ENCODE data around the gene PRCD.

Gene PRCD

DNA sequence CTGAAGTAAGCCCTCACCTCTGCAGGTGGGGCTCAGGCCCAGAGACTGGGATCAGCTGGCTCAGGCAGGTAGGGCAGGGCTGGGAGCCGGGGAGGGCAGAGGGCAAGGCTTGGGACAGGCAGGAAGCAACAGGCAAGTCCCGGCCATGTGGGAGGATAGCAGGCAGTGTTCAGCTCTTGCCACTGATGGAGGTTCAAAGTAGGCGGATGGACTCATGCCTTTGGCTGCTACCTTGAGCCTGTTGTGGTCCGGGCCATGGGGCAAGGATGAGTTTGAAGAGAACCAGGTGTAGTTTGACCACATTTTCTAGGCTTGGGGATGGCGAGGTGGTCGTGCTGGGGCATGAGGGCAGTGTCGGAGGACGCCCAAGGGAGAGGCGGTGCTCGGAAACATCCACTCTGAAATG lies 2.7 kb downstream of the PRCD start:
- FAIRE-seq, result no peak

DNA sequence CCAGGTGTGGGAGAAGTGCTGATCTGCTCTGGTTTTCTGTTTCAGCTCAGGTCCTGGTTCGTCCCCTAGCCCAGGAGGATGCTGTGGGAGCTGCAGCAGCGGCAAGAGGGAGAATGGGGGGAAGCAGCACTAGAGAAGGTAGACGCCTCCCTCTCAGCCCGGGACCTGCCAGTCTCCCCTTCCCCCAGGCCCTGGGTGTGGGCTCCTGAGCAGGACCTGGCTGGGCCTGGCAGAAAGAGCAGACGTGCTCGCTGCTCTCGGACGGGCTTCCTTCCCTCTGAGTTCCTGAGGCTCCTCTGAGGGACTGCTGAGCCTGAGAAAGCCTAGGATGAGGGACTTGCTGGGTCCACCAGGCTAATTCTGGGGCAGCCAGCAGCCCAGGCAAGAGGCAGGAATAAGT lies 3.1 kb downstream of the PRCD start:
- no peak for FAIRE-seq

DNA sequence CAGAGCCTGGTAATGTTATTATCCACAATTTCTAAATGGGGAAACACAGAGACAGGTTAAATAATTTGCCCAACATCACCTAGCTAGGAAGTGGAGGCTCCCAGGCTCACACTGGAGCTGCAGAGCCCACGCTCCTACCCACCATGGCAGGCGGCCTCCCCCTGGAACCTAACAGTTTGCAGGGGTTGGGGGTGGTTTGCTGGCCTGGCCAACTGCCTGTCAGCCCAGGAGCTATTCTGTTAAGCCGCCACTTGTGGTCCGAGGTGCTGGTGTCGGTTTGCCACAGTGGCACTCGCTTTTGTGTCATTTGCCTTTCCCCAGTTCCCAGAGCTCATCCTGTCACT lies 3.6 kb downstream of the PRCD start:
- no peak for FAIRE-seq

DNA sequence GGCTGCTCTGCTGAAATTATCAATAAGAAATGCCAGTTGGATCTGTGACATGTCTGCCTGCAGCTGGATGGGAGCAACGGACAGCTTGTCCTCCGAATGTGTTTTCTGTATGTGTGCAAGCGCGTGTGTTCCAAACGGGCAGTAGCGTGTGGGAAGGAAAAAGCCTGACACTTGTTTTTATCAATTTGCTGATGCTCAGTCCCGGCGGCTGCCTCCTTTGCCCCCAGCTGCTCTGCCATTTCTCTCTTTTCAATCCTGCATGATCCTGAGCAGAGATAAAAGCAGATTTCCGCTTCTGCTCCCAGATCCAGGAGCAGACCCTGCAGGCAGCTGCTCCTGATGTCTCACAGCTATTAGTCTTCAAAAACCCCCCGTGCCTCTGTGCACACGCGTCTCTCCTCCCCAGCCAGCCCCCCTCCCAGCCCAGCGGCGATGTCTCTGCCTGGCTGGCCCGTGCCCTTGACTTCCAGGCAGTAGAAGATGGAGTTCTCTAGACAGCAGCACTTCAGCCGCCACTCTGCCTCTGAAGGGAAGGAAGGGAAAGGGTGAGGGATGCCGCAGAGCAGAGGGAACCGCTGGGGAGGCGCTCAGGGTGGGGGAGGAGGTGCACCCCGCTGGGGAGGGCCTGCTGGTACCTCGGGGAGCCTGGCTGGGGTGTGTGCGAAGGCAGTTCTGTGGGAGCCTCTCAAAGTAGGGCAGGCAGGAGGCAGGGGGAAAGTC lies 4.1 kb downstream of the PRCD start:
- FAIRE-seq, result no peak

DNA sequence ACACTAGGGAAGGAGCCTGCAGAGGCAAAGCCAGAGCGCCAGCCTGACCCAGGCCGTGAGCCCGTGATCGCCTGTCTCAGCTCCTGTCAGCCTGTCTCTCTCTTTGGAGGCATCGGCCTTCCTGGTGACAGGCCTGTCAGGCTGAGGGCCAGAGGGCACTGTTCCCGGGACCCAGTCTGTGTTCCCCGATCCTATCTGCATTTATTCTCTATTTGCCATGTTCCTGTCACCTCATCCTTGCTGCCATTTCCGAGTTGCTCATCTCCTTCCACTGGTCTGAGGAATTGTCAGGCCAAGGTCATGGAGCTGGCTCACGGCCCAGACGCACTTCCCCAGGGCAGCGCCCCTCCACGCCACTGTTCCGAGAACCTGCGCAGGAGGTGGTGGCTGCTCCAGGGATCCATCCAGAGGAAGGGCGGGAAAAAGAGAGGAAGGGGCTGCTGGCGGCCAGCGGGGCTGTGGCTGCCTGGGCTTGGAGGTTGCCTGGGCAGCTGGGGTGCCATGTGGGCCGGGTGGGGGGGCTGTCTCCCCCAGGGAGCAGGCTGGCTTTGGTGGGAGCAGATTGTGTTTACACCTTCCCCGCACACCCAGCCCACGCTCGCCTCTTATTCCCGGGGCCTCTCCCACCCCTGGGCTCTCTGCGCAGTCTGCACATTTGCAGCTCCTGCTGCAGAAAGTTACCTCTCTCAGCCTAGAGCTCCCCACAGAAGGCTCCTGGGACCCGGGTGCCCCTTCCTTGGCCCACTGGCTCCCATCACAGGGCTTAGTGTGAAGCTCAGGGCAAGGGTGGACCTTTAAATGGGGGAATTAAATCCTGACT lies 4.9 kb downstream of the PRCD start:
- no peak for FAIRE-seq

DNA sequence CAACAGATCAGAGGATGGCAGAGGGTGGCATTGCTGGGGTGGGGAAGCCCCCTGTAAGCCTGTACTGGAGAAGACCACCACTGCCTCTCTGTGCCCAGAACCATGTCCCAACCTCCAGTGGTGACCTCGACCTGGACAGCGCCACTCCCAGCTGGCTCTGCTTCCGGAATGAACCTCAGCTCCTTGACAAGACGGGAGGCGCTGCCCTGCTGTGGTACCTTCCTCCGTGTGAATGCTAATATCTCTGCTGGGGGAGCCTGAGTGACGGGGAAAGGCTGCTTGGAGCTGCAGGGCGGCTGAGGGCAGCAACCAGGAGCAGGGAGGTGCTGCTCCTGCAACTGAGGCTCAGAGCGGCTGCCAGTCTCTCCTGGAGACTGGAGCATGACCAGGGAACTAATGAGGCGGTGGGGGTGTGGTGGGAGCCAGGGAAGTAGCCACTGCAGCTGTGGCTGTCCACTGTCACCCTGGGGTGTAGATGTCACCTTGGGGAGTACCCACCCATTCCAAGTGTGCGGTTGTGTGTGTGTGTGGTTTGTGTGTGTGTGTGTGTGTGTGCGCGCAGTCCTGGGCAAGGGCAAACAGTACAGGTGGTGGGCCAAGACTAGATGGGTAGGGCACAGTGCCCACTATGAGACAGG lies 6.2 kb downstream of the PRCD start:
- FAIRE-seq, result no peak

- no peak for FAIRE-seq
Measured at GRCh38 chr17:76546556-76547182, 6.8 kb downstream of the PRCD start.

DNA sequence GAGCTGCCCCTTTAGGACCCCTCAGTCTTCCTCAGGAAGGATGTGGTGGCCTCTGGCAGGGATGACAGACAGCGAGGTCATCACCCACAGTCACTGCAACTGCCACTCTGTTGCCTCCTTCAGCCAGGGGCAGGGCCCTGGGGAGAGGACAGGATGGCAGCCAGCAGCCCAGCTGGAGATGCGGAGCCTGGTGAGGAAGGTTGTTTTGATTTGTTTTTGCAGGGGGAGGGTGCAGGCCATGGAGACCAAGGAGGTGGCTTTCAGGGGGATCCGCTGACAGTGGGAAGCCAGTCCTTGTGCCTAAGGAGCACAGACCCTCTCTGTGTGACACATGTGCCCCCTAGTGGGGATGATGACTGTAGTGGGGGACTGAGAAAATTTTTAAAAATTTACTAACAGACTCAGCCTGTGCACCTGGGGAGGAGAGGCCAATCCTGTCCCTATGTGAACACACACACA lies 7.4 kb downstream of the PRCD start:
- no peak for FAIRE-seq

DNA sequence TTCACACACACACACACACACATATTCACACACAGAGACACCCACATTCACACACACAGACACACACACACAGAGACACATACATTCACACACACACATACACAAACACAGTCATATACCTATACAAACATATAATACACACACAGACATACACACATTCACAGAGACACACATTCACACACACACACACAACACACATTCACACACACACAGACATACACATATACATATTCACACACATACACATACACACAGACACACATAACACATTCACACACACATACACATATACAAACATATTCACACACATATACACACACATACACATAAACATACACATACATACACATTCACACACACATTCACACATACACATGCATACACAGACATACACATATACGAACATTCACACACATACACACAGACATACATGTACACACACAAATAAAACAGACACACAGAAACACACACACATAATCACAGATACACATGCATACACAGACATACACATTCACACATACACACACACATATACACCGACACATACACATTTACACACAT lies 7.9 kb downstream of the PRCD start:
- FAIRE-seq, result no peak

DNA sequence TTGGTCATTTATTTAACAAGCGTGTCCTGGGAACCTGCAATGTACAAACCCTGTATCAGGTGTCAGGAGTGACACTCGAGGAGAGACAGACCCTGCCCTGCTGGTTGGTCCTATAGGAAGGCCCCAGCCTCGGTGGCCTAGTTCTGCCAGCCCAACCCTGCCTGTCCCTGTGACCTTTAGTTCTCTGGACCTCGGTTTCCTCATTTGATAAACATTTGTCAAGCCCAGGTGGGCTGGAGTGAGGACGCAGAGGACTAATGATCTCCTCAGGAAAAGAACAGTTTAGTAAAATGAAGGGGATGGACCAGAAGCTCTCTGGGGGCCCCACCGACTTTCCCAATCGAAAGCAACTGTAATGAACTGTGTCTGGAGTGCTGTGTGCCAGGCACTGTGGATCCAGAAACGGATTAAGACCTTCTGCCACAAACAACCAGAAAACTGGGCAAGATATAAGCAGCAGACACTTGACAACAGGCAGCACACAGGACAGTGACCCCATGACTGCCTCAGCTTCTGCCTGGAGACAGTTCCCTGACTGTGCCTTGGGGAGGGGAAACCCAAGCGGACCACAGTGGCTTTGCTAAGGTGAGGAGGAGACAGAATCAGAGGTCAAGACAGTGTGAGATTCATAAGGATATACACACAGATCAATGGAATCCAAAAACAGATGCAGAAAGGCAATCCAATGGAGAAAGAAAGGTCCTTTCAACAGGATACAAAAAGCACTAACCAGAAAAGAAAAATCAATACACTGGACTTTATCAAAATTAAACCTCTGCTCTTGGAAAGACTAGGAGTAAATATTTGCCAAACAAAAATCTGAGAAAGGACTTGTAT lies 8.8 kb downstream of the PRCD start:
- no peak for FAIRE-seq

GRCh38 chr17:76549215-76549518 lies 9.3 kb downstream of the PRCD start:
- FAIRE-seq, result no peak

GRCh38 chr17:76549539-76549938 lies 9.7 kb downstream of the PRCD start:
- no peak for FAIRE-seq

GRCh38 chr17:76550712-76551615 lies 11.1 kb downstream of the PRCD start:
- FAIRE-seq, result peak; percentile 77

- FAIRE-seq, result no peak
Measured at GRCh38 chr17:76551685-76552084, 11.8 kb downstream of the PRCD start.

GRCh38 chr17:76553178-76553908 lies 13.5 kb downstream of the PRCD start:
- no peak for FAIRE-seq

DNA sequence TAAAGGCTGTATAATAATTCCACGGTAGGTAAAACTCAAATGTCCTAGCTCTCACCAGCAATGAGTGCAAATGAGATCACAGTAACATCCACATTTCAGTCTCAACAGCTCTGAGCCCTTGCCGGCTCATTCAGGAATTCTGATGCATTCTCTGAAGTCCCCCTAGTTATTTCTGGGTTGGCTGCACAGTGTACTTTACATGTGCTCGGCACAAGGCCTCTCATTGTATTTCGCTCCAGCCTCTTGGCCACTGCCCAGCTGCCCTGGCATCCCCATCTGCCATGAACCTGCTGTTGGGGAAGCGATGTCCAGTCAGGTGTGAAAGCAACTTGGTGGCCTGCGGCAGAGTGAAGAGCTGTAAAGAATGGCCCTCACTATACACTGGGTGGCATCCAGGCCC lies 14.3 kb downstream of the PRCD start:
- no peak for FAIRE-seq

DNA sequence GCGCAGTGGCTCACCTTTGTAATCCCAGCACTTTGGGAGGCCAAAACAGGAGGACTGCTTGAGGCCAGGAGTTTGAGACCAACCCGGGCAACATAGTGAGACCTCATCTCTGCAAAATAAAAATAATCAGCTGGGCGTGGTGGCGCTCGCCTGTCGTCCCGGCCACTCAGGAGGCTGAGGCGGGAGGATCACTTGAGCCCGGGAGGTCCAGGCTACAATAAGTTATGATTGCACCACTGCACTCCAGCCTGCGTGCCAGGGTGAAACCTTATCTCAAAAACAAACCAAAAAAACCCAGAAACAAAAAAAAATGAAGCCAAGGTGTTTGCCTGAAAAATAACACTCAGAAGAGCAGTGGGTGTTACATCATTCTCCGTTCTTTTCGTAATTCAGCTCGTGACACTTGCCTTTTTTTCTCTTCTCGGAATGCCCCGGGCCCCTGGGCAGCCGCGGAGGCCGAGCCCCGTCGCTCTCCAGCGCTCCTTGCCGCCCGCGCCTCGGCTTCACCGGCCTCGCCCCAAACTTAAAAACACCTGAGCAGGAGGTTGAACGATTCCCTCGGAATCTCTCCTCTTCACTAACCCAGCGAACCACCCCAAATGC lies 17.0 kb downstream of the PRCD start:
- FAIRE-seq, result no peak

DNA sequence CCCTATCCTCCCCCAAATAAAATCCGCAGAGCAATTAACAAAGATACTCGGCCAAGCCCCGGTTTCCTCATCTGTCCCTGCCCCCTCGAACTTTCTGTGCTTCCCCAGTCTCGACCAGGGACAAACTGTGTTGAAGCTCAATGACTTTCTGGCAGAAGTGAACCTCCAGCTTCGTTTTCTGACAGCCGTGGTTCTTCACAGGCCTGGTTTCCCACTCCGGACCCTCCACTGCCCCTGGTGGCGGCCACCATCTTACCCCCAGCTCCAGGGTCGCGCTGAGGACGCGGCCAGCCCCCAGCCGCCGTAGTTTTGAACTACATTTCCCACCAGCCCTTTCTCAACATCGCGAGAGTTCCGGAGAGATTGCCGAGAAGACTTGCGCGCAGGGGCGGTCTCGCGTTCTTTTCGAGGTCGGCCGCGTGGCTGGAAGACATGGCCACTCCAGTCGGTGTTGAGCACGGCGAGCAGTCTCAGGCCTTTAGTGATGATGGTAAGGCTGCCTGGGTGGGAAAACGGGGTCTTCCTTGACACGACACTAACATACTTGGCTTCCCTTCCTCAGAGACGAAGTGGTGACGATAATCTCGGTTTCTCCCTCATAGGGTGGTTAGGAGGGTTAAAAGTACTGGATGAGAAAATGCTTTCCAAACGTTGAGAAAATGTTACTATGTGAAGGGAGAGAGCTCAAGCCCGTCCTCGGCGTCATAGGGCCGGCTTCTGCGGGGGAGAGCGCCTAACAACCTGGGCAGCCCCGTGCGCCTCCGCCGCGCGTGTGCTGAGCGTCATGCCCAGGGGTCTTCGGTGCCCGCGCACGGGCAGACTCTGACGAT lies 17.7 kb downstream of the PRCD start:
- peak; percentile 82 for FAIRE-seq
